IMR-90 (cell line): ENCODE data around the gene TGFB2. TPM values are rescaled to one million over a fixed set of nuclear protein-coding genes. Genes with fewer than 3 reads are reported as not detected.

Experiments
- ATAC-seq: fragments of 200-7000 bp; cut with Tn5 transposase; 2 replicates; pipeline ENCODE4 v1.9.1; 2020; ENCODE audit warnings: low read depth, mild to moderate bottlenecking, moderate library complexity
- BruUV-seq: library from RNA; stranded (reverse); fragments of 400-500 nt; replicated peaks from 2 replicates; lab custom pipeline; 2021; lab: Mats Ljungman, UMichigan
- CTCF ChIA-PET: fragments of 300-600 bp; formaldehyde crosslinking; extraction: SDS; loops from one replicate; lab custom pipeline; 2021; ENCODE audit warnings: antibody characterized with exemption; lab: Yijun Ruan, JAX
- POLR2A ChIA-PET: fragments of 300-600 bp; sonication (Branson Sonifier 250); formaldehyde crosslinking; loops from one replicate; lab custom pipeline; 2022; ENCODE audit warnings: antibody characterized with exemption; ENCODE audit not compliant: unreplicated experiment; lab: Charles Lee
- DNase-seq: peaks from one replicate; pipeline ENCODE4 v3.0.0; 2013
- H2AFZ ChIP-seq: replicated peaks from 2 replicates; pipeline ENCODE3; 2013; ENCODE audit warnings: low read length, mild to moderate bottlenecking; ENCODE audit not compliant: poor library complexity
- H2AK5ac ChIP-seq: 2 replicates; pipeline ENCODE4 v1.6.1; 2013; ENCODE audit warnings: low read depth, low read length, inconsistent platforms
- H2AK9ac ChIP-seq: replicated peaks from 2 replicates; pipeline ENCODE3; 2013; ENCODE audit warnings: mild to moderate bottlenecking, low read depth, low read length, moderate library complexity; ENCODE audit not compliant: poor library complexity
- H2BK120ac ChIP-seq: 2 replicates; pipeline ENCODE4 v1.6.1; 2013; ENCODE audit warnings: low read depth, low read length, inconsistent platforms
- H2BK15ac ChIP-seq: 3 replicates; pipeline ENCODE4 v1.6.1; 2013; ENCODE audit warnings: low read depth, low read length, inconsistent platforms
- H2BK20ac ChIP-seq: 2 replicates; pipeline ENCODE4 v1.6.1; 2013; ENCODE audit warnings: low read depth, mild to moderate bottlenecking, inconsistent platforms, low read length, moderate library complexity
- H2BK5ac ChIP-seq: 2 replicates; pipeline ENCODE4 v1.6.1; 2013; ENCODE audit warnings: mild to moderate bottlenecking, low read depth, low read length, inconsistent platforms; ENCODE audit not compliant: poor library complexity, severe bottlenecking
- H3K14ac ChIP-seq: replicated peaks from 2 replicates; pipeline ENCODE4 v1.6.1; 2013; ENCODE audit warnings: low read depth, low read length, inconsistent platforms
- H3K18ac ChIP-seq: 2 replicates; pipeline ENCODE4 v1.6.1; 2013; ENCODE audit warnings: low read depth, low read length, control low read depth
- H3K23ac ChIP-seq: 2 replicates; pipeline ENCODE4 v1.6.1; 2013; ENCODE audit warnings: low read depth, low read length, inconsistent platforms
- H3K27ac ChIP-seq: 2 replicates; pipeline ENCODE4 v1.5.1; 2013; ENCODE audit warnings: mild to moderate bottlenecking, control low read depth, low read length; ENCODE audit not compliant: insufficient read depth
- H3K27me3 ChIP-seq: 2 replicates; pipeline ENCODE4 v1.6.1; 2013; ENCODE audit warnings: low read length; ENCODE audit not compliant: control insufficient read depth, insufficient read depth
- H3K36me3 ChIP-seq: 2 replicates; pipeline ENCODE4 v1.6.1; 2013; ENCODE audit warnings: low read length, mixed read lengths; ENCODE audit not compliant: control insufficient read depth, insufficient read depth
- H3K4ac ChIP-seq: 2 replicates; pipeline ENCODE4 v1.6.1; 2013; ENCODE audit warnings: low read depth, low read length, inconsistent platforms
- H3K4me1 ChIP-seq: 2 replicates; pipeline ENCODE4 v1.6.1; 2013; ENCODE audit warnings: low read length, mixed read lengths; ENCODE audit not compliant: control insufficient read depth, insufficient read depth
- H3K4me2 ChIP-seq: 2 replicates; pipeline ENCODE4 v1.6.1; 2013; ENCODE audit warnings: low read depth, mild to moderate bottlenecking, control low read depth, low read length, moderate library complexity
- H3K4me3 ChIP-seq: 2 replicates; pipeline ENCODE4 v1.5.1; 2013; ENCODE audit warnings: low read depth, mild to moderate bottlenecking, control low read depth, low read length, moderate library complexity; ENCODE audit not compliant: insufficient read depth
- H3K56ac ChIP-seq: 2 replicates; pipeline ENCODE4 v1.6.1; 2013; ENCODE audit warnings: low read length, inconsistent platforms; ENCODE audit not compliant: insufficient read depth; ENCODE audit errors: extremely low read depth
- H3K79me1 ChIP-seq, 2 experiments: 2 replicates each; pipeline ENCODE4 v1.6.1; 2013; ENCODE audit warnings: low read length in 2 of 2, inconsistent platforms in 1 of 2, low read depth in 1 of 2
- H3K9ac ChIP-seq: 2 replicates; pipeline ENCODE4 v1.6.1; 2013; ENCODE audit warnings: low read depth, low read length, control low read depth
- H3K9me1 ChIP-seq: 2 replicates; pipeline ENCODE4 v1.6.1; 2013; ENCODE audit warnings: low read length, inconsistent platforms; ENCODE audit not compliant: insufficient read depth
- H3K9me3 ChIP-seq: 2 replicates; pipeline ENCODE4 v1.6.1; 2013; ENCODE audit warnings: low read length; ENCODE audit not compliant: control insufficient read depth, insufficient read depth
- H4K20me1 ChIP-seq: 2 replicates; pipeline ENCODE4 v1.6.1; 2013; ENCODE audit warnings: low read length, inconsistent platforms; ENCODE audit not compliant: insufficient read depth
- H4K5ac ChIP-seq: 2 replicates; pipeline ENCODE4 v1.6.1; 2013; ENCODE audit warnings: mild to moderate bottlenecking, low read depth, low read length, control low read depth
- H4K8ac ChIP-seq, 2 experiments: 2 replicates each; pipeline ENCODE4 v1.6.1; 2013; ENCODE audit warnings: low read depth in 2 of 2, low read length in 2 of 2, control low read depth in 1 of 2, inconsistent platforms in 1 of 2
- H4K91ac ChIP-seq: 2 replicates; pipeline ENCODE4 v1.6.1; 2013; ENCODE audit warnings: low read depth, low read length, inconsistent platforms; ENCODE audit not compliant: insufficient read depth
- BHLHE40 ChIP-seq: fragments of 150-350 bp; IDR thresholded peaks from 2 replicates; pipeline ENCODE4 v1.6.1; 2016; ENCODE audit warnings: mild to moderate bottlenecking, low read depth, low read length
- CEBPB ChIP-seq: IDR thresholded peaks from 2 replicates; pipeline ENCODE4 v1.6.1; 2012; ENCODE audit warnings: low read depth, low read length, improper control_type of control experiment
- CHD1 ChIP-seq: IDR thresholded peaks from 2 replicates; pipeline ENCODE4 v1.6.1; 2012; ENCODE audit warnings: low read depth, low read length, improper control_type of control experiment
- ELK1 ChIP-seq: fragments of 150-350 bp; IDR thresholded peaks from 2 replicates; pipeline ENCODE4 v1.6.1; 2016; ENCODE audit warnings: low read depth, mild to moderate bottlenecking, low read length, moderate library complexity, borderline replicate concordance
- FOS ChIP-seq: fragments of 150-350 bp; IDR thresholded peaks from 2 replicates; pipeline ENCODE4 v1.6.1; 2016; ENCODE audit warnings: low read depth, low read length
- MAFK ChIP-seq: IDR thresholded peaks from 2 replicates; pipeline ENCODE4 v1.6.1; 2012; ENCODE audit warnings: low read depth, low read length, improper control_type of control experiment
- MAZ ChIP-seq: IDR thresholded peaks from 2 replicates; pipeline ENCODE4 v1.6.1; 2012; ENCODE audit warnings: low read depth, mild to moderate bottlenecking, low read length, improper control_type of control experiment, moderate library complexity, borderline replicate concordance
- MXI1 ChIP-seq: IDR thresholded peaks from 2 replicates; pipeline ENCODE4 v1.6.1; 2012; ENCODE audit warnings: low read depth, mild to moderate bottlenecking, low read length, moderate library complexity, borderline replicate concordance
- NFE2L2 ChIP-seq: fragments of 150-350 bp; IDR thresholded peaks from 2 replicates; pipeline ENCODE4 v1.6.1; 2016; ENCODE audit warnings: low read depth, mild to moderate bottlenecking, low read length
- POLR2A ChIP-seq: IDR thresholded peaks from 2 replicates; pipeline ENCODE4 v1.6.1; 2012; ENCODE audit warnings: mild to moderate bottlenecking, low read depth, low read length
- RAD21 ChIP-seq: IDR thresholded peaks from 2 replicates; pipeline ENCODE4 v1.6.1; 2012; ENCODE audit warnings: low read length, improper control_type of control experiment
- RCOR1 ChIP-seq: IDR thresholded peaks from 2 replicates; pipeline ENCODE4 v1.6.1; 2012; ENCODE audit warnings: mild to moderate bottlenecking, low read length, improper control_type of control experiment; ENCODE audit not compliant: insufficient replicate concordance
- RFX5 ChIP-seq: IDR thresholded peaks from 2 replicates; pipeline ENCODE4 v1.8.0; 2012; ENCODE audit warnings: low read depth, mild to moderate bottlenecking, low read length, moderate library complexity
- SMC3 ChIP-seq: fragments of 150-350 bp; IDR thresholded peaks from 2 replicates; pipeline ENCODE4 v1.6.1; 2016; ENCODE audit warnings: low read depth, mild to moderate bottlenecking, antibody characterized with exemption, low read length, moderate library complexity
- WGBS, 2 experiments: methylation state at CpG; one replicate each; pipeline versions ENCODE4 v1.1.5 to v1.1.7; 2013; ENCODE audit warnings: missing lambda C conversion rate in 2 of 2; ENCODE audit not compliant: insufficient read length in 1 of 2; ENCODE audit errors: extremely low coverage in 2 of 2; 5-methylcytosine and 5-hydroxymethylcytosine counted together
- dilution Hi-C: fragments of 300-500 bp; cut with HindIII; formaldehyde crosslinking; loops from one replicate; pipeline ENCODE4 v1.14.3; 2018; ENCODE audit warnings: low sequenced_read_pairs; ENCODE audit not compliant: unreplicated experiment
- in situ Hi-C: fragments of 300-500 bp; cut with MboI; formaldehyde crosslinking; loops from 3 replicates; pipeline ENCODE4 v1.14.3; 2019; ENCODE audit warnings: low sequenced_read_pairs, inconsistent platforms, mixed read lengths
- intact Hi-C: fragments of 100-400 bp; cut with micrococcal nuclease; formaldehyde crosslinking; loops from 2 replicates; pipeline ENCODE4 v1.10.0; 2022
- polyA plus RNA-seq, 3 experiments: library from polyadenylated mRNA; depleted of rRNA; stranded (reverse); fragments of >200 nt; gene quantifications; 2 replicates each; pipeline ENCODE4 v1.2.3, GENCODE V29; 2012; ENCODE audit warnings: low replicate concordance in 1 of 3
- total RNA-seq: library from RNA; depleted of rRNA; stranded (reverse); fragments of >200 nt; gene quantifications from 2 replicates; pipeline ENCODE4 v1.2.3, GENCODE V29; 2012
- TF ChIP-seq, protein P1 (sequence below): fragments of 150-350 bp; IDR thresholded peaks from 2 replicates; pipeline ENCODE4 v1.6.1; 2017; ENCODE audit warnings: mild to moderate bottlenecking, antibody characterized with exemption, low read length, low read depth
- TF ChIP-seq, protein P2 (sequence below): conservative IDR thresholded peaks from 2 replicates; pipeline ENCODE4 v1.5.1; 2012; ENCODE audit warnings: mild to moderate bottlenecking, low read depth, low read length, improper control_type of control experiment

Gene TGFB2
- total and polyA plus RNA-seq, 2 of the 4 experiments (the other 2 are of a cell fraction), result 3.7 to 3.8 TPM

GRCh38 chr1:218435528-218435927 lies 90.4 kb downstream of the TGFB2 start:
- H4K20me1 ChIP-seq, result no peaks in the 10 kb centered on the region
- DNase-seq (no peak), ATAC-seq (no peak)
- H3K4me1 ChIP-seq, result peaks cover 6% of the 10 kb centered on the region
- no peak overlapping the region for H2BK20ac ChIP-seq
- no peak overlapping the region for H4K8ac ChIP-seq
- H2AK5ac ChIP-seq, result no peak overlapping the region
- H3K9ac ChIP-seq, result no peak overlapping the region
- WGBS, 2 experiments, result 100% methylated on average over 1 of the region's 5 CpGs; no CpG with 5 or more reads in 1 of the 2 experiments
- no peaks in the 10 kb centered on the region for H3K9me1 ChIP-seq
- no peak overlapping the region for H3K4ac ChIP-seq
- no peaks in the 10 kb centered on the region for H3K27me3 ChIP-seq
- H3K36me3 ChIP-seq, result peaks cover 8% of the 10 kb centered on the region; the same call in 1 of the 2 replicates
- H3K79me1 ChIP-seq, result no peaks in the 10 kb centered on the region
- dilution Hi-C loops, result no loop called here
- no peak overlapping the region for H4K91ac ChIP-seq
- H3K18ac ChIP-seq, result no peak overlapping the region
- no peak overlapping the region for H3K56ac ChIP-seq
- ChIA-PET POLR2A (no interaction called here), CTCF (no interaction called here)
- no peak overlapping the region for H2BK15ac ChIP-seq
- H2BK120ac ChIP-seq, result no peak overlapping the region
- no peak overlapping the region for H3K4me2 ChIP-seq
- intact Hi-C loops, result no loop called here
- H2AK9ac ChIP-seq, result no peak overlapping the region
- H2AFZ ChIP-seq, result no peak overlapping the region
- H2BK5ac ChIP-seq, result no peak overlapping the region
- in situ Hi-C loops, result no loop called here
- no peak overlapping the region for H3K23ac ChIP-seq
- no peak overlapping the region for H3K27ac ChIP-seq
- no peak overlapping the region for H3K14ac ChIP-seq
- H3K4me3 ChIP-seq, result no peak overlapping the region
- H3K9me3 ChIP-seq, result no peaks in the 10 kb centered on the region
- H4K5ac ChIP-seq, result no peak overlapping the region
- BruUV-seq, result no TSS peak
- TF ChIP-seq MAFK (no peak), ELK1 (no peak), NFE2L2 (no peak), CEBPB (no peak), RAD21 (no peak), SMC3 (no peak), MXI1 (no peak), RFX5 (no peak), BHLHE40 (no peak), MAZ (no peak), CHD1 (no peak), RCOR1 (no peak), FOS (no peak), POLR2A (no peak)
- TF ChIP-seq, protein P1, sequence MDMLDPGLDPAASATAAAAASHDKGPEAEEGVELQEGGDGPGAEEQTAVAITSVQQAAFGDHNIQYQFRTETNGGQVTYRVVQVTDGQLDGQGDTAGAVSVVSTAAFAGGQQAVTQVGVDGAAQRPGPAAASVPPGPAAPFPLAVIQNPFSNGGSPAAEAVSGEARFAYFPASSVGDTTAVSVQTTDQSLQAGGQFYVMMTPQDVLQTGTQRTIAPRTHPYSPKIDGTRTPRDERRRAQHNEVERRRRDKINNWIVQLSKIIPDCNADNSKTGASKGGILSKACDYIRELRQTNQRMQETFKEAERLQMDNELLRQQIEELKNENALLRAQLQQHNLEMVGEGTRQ, result no peak
- TF ChIP-seq, protein P2, sequence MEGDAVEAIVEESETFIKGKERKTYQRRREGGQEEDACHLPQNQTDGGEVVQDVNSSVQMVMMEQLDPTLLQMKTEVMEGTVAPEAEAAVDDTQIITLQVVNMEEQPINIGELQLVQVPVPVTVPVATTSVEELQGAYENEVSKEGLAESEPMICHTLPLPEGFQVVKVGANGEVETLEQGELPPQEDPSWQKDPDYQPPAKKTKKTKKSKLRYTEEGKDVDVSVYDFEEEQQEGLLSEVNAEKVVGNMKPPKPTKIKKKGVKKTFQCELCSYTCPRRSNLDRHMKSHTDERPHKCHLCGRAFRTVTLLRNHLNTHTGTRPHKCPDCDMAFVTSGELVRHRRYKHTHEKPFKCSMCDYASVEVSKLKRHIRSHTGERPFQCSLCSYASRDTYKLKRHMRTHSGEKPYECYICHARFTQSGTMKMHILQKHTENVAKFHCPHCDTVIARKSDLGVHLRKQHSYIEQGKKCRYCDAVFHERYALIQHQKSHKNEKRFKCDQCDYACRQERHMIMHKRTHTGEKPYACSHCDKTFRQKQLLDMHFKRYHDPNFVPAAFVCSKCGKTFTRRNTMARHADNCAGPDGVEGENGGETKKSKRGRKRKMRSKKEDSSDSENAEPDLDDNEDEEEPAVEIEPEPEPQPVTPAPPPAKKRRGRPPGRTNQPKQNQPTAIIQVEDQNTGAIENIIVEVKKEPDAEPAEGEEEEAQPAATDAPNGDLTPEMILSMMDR, result no peak
